Measurements from ENCODE around the gene DGKB.

Gene DGKB

DNA sequence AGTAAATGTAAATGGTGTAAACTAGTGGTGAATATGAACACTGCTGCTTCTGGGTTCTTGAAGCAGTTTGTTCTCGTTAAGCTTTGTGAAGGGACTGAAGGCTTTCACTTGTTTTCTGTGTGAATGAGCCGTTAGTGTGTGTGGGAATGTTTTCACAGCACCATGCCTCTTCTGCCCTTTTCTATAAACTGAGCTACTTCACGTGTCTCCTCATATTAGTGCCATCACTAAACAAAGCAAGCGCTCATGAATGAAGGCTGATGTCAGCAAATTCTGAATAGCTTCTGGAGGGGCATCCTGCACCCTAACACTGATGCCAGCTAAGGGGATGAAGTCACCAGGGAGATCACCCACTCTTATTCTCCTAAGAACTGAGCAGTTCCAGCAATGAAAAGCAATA lies 707.5 kb downstream of the DGKB start:
- TF ChIP-seq, protein P1, sequence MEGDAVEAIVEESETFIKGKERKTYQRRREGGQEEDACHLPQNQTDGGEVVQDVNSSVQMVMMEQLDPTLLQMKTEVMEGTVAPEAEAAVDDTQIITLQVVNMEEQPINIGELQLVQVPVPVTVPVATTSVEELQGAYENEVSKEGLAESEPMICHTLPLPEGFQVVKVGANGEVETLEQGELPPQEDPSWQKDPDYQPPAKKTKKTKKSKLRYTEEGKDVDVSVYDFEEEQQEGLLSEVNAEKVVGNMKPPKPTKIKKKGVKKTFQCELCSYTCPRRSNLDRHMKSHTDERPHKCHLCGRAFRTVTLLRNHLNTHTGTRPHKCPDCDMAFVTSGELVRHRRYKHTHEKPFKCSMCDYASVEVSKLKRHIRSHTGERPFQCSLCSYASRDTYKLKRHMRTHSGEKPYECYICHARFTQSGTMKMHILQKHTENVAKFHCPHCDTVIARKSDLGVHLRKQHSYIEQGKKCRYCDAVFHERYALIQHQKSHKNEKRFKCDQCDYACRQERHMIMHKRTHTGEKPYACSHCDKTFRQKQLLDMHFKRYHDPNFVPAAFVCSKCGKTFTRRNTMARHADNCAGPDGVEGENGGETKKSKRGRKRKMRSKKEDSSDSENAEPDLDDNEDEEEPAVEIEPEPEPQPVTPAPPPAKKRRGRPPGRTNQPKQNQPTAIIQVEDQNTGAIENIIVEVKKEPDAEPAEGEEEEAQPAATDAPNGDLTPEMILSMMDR (conservative IDR thresholded peaks at IDR 0.05; ENCODE audit: low read depth, low read length) = no peak
- DNase-seq (ENCODE audit: low read depth) = no peak
- no peak overlapping the region for H3K4me3 ChIP-seq (ENCODE audit: low read length)

DNA sequence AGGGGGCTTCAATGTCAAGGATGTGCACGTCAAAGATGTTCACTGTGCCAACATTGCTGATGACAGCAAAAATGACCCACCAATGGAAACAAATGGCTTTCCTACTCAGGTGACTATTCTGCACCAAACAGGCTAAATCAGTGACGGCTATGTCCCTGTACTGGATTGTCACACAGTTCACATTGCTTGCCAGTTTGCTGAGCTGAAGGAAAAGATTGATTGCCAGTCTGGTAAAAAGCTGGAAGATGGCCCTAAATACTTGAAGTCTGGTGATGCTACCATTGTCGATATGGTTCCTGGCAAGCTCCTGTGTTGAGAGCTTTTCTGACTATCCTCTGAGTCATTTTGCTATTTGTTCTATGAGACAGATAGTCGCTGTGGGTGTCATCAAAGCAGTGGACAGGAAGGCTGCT lies 710.9 kb downstream of the DGKB start:
- DNase-seq (ENCODE audit: low read depth) = no peak
- no peak overlapping the region for H3K4me3 ChIP-seq (ENCODE audit: low read length)
- TF ChIP-seq, protein P1 (conservative IDR thresholded peaks at IDR 0.05; ENCODE audit: low read depth, low read length) = no peak

DNA sequence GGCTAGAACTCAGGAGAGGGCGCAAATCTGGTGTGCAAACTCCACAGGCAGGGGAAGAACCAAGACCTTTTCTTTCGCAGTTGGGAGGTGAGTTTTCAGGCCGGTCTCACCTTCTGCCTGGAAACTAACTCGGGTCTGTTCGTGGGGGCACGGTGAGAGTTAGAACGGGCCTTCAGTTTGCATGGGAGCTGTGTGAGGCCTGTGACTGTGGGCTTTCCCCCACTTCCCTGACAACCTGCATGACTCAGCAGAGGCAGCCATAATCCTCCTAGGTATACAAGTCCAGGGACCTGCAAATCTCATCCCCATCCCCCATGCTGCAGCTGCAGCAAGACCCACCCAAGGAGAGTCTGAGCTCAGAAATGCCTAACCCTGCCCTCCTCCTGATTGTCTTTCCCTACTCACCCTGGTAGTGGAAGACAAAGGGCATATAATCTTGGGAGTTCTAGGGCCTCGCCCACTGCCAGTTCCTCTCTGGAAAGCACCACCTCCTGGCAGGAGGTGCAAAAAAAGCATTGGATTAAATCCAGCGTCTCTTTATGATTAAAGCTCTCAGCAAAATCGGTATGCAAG lies 718.2 kb downstream of the DGKB start:
- no peak overlapping the region for H3K4me3 ChIP-seq (ENCODE audit: low read length)
- DNase-seq (ENCODE audit: low read depth) = no peak
- TF ChIP-seq, protein P1 (conservative IDR thresholded peaks at IDR 0.05; ENCODE audit: low read depth, low read length) = no peak

DNA sequence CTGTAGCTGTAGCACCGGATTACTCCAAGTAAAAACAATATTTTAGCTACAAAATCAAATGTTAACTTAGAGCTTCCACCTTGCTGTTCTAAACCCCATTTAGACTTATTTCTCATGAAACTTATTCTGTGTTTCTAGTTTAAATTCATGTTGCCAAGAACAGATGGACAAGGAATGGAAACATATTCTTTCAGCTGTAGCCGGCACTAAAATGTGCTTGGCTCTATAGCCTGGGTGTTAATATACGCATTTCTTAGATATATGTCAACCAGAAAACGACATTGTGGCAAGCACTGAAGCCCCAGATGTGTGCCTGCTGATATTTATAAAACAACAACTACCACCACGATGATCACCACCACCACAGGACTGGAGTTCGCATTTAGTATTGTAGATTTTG lies 722.8 kb downstream of the DGKB start:
- DNase-seq (ENCODE audit: low read depth) = no peak
- H3K4me3 ChIP-seq (ENCODE audit: low read length) = no peak overlapping the region
- TF ChIP-seq, protein P1 (conservative IDR thresholded peaks at IDR 0.05; ENCODE audit: low read depth, low read length) = no peak

DNA sequence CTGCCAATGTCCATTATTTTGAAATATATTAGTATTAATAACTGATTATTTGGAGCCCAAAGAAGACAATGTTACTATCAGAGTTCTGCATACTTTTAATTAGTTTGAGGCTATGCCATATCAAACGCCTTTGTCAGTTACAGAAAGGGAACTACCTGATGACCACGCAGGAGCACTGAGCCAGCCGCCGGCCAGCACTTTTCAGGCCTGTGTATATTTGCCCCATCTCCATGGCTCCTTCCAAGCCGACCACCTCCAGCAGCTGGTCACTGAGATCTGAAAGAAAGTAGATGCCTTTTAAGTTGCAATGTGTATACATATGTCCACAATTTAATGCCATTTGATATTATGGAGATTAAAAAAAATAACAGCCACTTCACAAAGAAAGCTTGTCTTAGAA lies 724.7 kb downstream of the DGKB start:
- DNase-seq (ENCODE audit: low read depth) = no peak
- H3K4me3 ChIP-seq (ENCODE audit: low read length) = no peak overlapping the region
- TF ChIP-seq, protein P1 (conservative IDR thresholded peaks at IDR 0.05; ENCODE audit: low read depth, low read length) = no peak

DNA sequence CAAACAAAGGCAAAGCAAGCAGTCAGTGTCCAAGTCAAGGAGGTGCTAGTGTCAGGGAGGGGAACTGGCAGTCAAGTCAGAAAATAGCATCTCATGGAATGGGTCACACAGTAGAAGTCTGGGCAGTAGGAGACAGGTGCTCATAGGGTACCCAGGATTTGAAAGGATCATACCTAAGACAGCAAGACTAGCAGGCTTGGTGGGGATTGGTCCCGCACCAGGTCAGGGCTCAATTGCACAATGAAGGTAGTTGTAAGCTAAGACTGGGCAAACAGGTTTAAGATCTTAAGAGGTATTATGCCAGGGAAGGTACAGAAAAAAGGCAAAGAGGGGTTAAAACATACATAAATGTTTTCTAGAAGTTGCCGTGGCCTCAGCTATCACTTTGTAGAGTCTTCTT lies 731.7 kb downstream of the DGKB start:
- no peak overlapping the region for H3K4me3 ChIP-seq (ENCODE audit: low read length)
- TF ChIP-seq, protein P1 (conservative IDR thresholded peaks at IDR 0.05; ENCODE audit: low read depth, low read length) = no peak
- no peak for DNase-seq (ENCODE audit: low read depth)

DNA sequence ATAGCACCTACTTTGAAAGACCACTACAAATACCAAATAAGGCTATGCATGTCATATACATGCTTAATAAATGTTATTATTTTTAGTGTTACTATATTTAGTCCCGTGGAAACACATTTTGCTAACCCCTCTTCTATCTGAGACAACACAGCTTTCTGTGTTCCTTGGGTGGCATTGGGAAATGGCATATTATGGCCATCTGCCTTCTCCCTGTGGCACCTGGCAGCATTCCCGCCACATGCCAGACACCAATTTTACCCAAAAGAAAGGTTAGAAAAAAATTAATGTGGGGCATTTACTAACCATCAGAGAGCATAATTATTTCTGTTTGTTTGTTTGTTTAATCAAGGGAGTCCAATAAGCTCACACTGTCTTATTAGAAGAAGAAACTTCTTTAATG lies 744.4 kb downstream of the DGKB start:
- TF ChIP-seq, protein P1 (conservative IDR thresholded peaks at IDR 0.05; ENCODE audit: low read depth, low read length) = no peak
- H3K4me3 ChIP-seq (ENCODE audit: low read length) = no peak overlapping the region
- no peak for DNase-seq (ENCODE audit: low read depth)

All from retinal pigment epithelial cell (primary cell).